ENCODE data around the gene COX10. TPM values are rescaled to one million over a fixed set of nuclear protein-coding genes. Genes with fewer than 3 reads are reported as not detected.
"Not testable (repeated sequence)": the region's sequence is repeated elsewhere in the genome, so short reads cannot be mapped to it uniquely, and the experiment has no call there.

The COX10 gene
- total and polyA plus RNA-seq, 2 donors, result 13.4 to 14.7 TPM

DNA sequence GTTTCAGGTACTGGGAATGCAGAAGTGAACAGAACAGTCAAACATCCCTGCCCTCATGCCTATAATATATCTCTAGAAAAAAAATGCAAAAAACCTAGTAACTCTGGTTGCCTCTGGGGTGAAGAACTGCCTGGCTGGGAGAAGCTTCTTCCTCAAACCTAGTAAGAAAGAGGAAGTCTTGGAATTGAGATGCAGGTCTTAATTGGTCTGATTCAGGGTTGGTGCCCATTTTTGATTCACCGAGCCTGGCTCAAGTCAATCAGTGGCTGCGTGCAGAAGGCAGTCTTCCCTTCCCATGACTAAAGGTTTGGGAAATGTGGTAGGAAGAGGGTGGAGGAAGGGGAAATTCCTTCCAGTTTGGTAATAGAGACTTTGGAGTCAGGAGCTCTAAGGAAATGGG, 145.0 kb downstream of the COX10 start:
- Histone ChIP-seq H3K4me3 (ENCODE audit: low read depth, low read length) (no peak overlapping the region), H3K4me1 (ENCODE audit: insufficient read depth) (no peaks in the 10 kb centered on the region), H3K27ac (ENCODE audit: low read depth) (no peak overlapping the region), H3K36me3 (ENCODE audit: insufficient read depth) (no peaks in the 10 kb centered on the region)
- WGBS, result 98% methylated on average over 2 of the region's 2 CpGs
- no peak for DNase-seq (ENCODE audit: extremely low spot score)

DNA sequence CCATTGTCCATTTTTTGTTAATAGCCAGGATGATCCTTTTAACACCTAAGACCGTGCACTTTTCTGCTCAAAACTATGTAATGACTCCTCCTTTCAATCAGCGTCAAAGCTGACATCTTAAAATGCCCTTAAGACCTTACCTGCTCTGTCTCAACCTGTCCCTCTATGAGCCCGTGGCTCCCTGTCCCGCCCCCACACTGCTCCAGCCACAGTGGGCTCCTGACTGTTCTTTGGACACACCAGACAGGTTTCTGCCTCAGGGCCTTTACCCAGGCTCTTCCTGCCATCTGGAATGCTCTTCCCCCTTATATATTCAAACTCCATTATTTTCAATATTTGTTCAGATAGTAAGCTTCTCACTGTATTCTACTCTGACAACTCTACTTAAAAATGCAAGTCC, 153.3 kb downstream of the COX10 start:
- no peak for DNase-seq (ENCODE audit: extremely low spot score)
- Histone ChIP-seq H3K36me3 (ENCODE audit: insufficient read depth) (no peaks in the 10 kb centered on the region), H3K4me1 (ENCODE audit: insufficient read depth) (no peaks in the 10 kb centered on the region), H3K27ac (ENCODE audit: low read depth) (no peak overlapping the region), H3K4me3 (ENCODE audit: low read depth, low read length) (no peak overlapping the region)
- WGBS, result 91% methylated on average over 4 of the region's 4 CpGs

DNA sequence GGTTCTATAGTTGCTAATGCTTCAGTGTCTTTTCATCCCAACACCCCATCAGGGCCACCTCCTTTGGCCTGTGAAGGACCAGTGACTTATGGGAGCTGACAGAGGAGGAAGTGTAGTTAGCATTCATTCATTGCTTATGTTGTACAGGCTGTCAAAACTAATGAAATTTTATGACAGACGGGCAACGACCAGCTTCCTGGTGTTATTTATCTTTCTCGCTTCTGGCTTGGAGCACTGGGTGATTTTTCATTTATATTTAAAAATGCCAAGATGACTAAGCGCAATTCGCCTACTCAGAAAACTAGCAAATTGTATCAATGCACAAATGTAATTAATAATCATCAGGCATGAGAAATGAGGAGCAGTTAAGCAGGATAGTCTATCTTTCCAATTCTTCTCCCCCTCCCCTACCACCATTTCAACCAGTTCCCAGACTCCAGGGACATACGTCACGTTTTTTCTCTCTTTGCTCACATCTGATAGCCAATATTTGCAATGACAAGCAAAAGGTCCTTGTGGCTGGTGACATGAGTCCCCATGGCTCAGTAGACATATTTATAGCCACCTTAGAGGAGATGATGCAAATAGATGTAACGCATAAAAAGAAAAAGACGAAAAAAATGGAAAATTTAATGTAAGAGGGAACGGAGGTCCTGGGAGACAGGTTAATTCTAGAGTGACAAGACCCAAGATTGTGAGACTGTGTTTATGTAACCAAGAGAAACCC, 156.1 kb downstream of the COX10 start:
- Histone ChIP-seq H3K4me3 (ENCODE audit: low read depth, low read length) (no peak overlapping the region), H3K27ac (ENCODE audit: low read depth) (no peak overlapping the region), H3K36me3 (ENCODE audit: insufficient read depth) (no peaks in the 10 kb centered on the region), H3K4me1 (ENCODE audit: insufficient read depth) (no peaks in the 10 kb centered on the region)
- 78% methylated on average over 10 of the region's 10 CpGs for WGBS
- DNase-seq (ENCODE audit: extremely low spot score), result no peak

DNA sequence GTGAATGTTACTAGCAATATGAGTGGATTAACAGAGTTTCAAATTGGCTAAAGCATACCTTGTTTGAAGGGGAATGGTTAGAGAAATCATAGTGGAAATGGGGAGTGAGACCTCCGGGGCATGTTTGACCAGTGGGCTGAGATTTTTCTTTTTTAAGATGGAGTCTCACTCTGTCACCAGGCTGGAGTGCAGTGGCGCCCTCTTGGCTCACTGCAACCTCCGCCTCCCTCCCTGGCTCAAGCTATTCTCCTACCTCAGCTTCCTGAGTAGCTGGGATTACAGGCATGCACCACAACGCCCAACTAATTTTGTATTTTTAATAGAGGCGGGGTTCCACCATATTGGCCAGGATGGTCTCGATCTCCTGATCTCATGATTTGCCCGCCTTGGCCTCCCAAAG, 157.7 kb downstream of the COX10 start:
- Histone ChIP-seq H3K27ac (ENCODE audit: low read depth) (no peak overlapping the region), H3K36me3 (ENCODE audit: insufficient read depth) (no peaks in the 10 kb centered on the region), H3K4me3 (ENCODE audit: low read depth, low read length) (no peak overlapping the region), H3K4me1 (ENCODE audit: insufficient read depth) (no peaks in the 10 kb centered on the region)
- WGBS, result 93% methylated on average over 7 of the region's 7 CpGs
- no peak for DNase-seq (ENCODE audit: extremely low spot score)

DNA sequence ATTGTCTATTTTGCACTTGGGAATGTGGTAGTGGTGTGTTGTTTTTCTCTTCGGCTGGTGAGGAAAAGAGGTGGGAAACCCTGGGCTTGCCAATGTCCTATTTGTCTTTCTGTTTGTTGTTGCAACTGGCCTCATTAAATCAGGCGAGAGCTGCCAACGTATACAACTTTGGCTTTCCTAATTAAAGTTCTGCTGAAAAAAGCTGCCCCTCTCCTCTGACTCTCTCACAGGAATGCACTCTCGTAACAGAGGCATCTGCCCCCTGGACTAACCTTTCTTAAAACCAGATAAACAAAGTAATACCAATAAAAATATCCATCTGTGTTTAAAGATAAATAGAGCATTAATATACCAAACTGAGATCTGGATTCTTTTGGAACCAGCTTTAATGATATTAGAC, 159.6 kb downstream of the COX10 start:
- Histone ChIP-seq H3K4me3 (ENCODE audit: low read depth, low read length) (no peak overlapping the region), H3K36me3 (ENCODE audit: insufficient read depth) (no peaks in the 10 kb centered on the region), H3K4me1 (ENCODE audit: insufficient read depth) (no peaks in the 10 kb centered on the region), H3K27ac (ENCODE audit: low read depth) (no peak overlapping the region)
- no peak for DNase-seq (ENCODE audit: extremely low spot score)
- 23% methylated on average over 4 of the region's 4 CpGs for WGBS

DNA sequence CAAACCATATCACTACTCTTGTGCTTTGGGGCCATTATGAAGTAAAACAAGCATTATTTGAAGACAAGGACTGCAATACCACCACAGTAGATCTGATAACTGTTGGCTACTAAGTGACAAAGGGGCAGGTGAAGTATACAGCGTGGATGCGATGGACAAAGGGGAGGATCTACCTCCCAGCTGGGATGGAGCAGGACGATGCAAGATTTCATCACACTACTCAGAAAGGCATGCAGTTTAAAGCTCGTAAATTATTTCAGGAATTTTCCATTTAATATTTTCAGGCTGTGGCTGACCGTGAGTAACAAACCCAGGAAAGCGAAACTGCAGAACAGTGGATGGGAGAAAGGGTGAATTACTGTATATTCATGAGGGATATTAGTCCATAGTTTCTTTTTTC, 161.9 kb downstream of the COX10 start:
- not testable (repeated sequence) for H3K36me3 ChIP-seq (ENCODE audit: insufficient read depth); H3K4me3 ChIP-seq (ENCODE audit: low read depth, low read length); H3K4me1 ChIP-seq (ENCODE audit: insufficient read depth); DNase-seq (ENCODE audit: extremely low spot score); H3K27ac ChIP-seq (ENCODE audit: low read depth)
- 38% methylated on average over 4 of the region's 6 CpGs for WGBS

DNA sequence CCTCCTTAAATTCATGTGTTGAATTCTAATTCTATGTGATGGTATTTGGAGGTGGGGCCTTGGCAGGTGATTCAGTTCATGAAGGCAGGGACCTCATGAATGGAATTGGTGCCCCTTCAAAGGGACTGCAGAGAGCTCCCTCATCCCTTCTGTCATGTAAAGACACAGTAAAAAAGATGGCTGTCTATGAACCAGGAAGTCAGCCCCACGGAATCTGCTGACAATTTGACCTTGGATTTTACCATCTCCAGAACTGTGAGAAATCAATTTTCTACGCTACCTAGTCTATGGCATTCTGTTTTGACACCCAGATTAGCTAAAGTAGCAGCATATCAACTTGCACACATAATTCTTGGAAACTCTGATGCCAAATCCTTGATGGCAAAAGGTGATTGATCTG, 165.7 kb downstream of the COX10 start:
- not testable (repeated sequence) for H3K4me3 ChIP-seq (ENCODE audit: low read depth, low read length); DNase-seq (ENCODE audit: extremely low spot score); H3K4me1 ChIP-seq (ENCODE audit: insufficient read depth); H3K36me3 ChIP-seq (ENCODE audit: insufficient read depth); H3K27ac ChIP-seq (ENCODE audit: low read depth)
- WGBS, result 95% methylated on average over 2 of the region's 2 CpGs

DNA sequence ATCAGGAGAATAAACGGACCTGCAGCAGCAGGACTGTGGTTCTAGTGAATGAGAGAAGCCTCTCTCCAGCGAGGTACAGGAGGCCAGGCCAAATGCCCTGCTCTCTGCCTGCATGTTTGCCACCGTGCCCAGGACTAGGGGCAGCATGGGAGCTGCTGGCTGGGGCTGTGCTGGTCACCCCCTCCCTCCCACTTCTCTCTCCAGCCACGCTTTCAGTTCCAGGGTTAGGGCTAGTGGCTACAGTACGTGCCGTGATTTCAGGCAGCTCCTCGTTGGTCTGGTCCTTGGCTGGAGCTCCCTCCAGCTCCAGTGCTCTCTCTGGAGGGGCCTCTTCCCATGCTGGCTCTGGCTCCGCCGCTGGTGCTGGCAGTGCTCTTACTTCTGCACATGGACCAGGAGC, 166.7 kb downstream of the COX10 start:
- H3K4me1 ChIP-seq (ENCODE audit: insufficient read depth); H3K36me3 ChIP-seq (ENCODE audit: insufficient read depth); H3K27ac ChIP-seq (ENCODE audit: low read depth); DNase-seq (ENCODE audit: extremely low spot score); H3K4me3 ChIP-seq (ENCODE audit: low read depth, low read length): not testable (repeated sequence)
- 86% methylated on average over 7 of the region's 9 CpGs for WGBS

DNA sequence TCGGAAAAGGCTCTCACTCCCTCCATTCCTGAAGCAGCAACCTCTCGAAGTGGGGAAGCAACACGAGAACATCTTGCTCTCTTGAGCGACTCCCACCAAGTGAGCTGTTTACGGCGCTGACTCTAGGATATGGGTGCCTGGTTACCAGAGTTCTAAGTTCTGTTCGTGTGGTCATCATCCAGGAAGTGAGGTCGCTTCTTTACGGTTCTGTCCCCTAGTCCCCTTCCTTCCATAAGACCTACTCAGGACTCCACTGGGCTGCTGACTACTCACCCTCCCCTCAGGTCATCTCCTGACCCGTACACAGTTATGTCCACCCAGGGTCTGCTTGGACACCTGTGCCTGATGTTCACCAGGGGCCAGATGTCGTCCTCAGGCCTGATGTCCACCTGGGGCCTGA, 167.5 kb downstream of the COX10 start, which contains the start of gene CDRT15:
CDRT15 (minus strand) TSS at position 101 of the 400 bp plus-strand sequence; CDS start at position 72, 29 bp downstream.
- not testable (repeated sequence) for H3K36me3 ChIP-seq (ENCODE audit: insufficient read depth); H3K4me1 ChIP-seq (ENCODE audit: insufficient read depth); H3K4me3 ChIP-seq (ENCODE audit: low read depth, low read length); DNase-seq (ENCODE audit: extremely low spot score); H3K27ac ChIP-seq (ENCODE audit: low read depth)
- WGBS, result 92% methylated on average over 11 of the region's 11 CpGs

DNA sequence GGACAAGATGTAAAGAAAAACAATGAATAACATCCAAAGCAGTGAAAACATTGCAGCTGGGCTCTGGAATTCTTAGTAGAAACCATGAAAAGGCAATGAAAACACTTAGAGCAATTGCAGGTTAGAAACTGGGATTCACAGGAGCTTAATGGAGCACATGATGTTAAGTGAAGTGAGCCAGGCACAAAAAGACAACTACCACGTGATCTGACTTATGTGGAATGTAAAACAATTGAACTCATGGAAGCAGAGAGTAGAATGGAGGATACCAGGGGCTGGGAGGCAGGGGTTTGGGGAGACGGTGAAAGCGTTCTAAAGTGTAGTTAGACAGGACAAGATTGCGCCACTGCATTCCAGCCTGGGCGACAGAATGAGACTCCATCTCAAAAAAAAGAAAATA, 170.0 kb downstream of the COX10 start:
- DNase-seq (ENCODE audit: extremely low spot score); H3K4me3 ChIP-seq (ENCODE audit: low read depth, low read length); H3K4me1 ChIP-seq (ENCODE audit: insufficient read depth); H3K36me3 ChIP-seq (ENCODE audit: insufficient read depth); H3K27ac ChIP-seq (ENCODE audit: low read depth): not testable (repeated sequence)
- WGBS, result 92% methylated on average over 3 of the region's 5 CpGs

DNA sequence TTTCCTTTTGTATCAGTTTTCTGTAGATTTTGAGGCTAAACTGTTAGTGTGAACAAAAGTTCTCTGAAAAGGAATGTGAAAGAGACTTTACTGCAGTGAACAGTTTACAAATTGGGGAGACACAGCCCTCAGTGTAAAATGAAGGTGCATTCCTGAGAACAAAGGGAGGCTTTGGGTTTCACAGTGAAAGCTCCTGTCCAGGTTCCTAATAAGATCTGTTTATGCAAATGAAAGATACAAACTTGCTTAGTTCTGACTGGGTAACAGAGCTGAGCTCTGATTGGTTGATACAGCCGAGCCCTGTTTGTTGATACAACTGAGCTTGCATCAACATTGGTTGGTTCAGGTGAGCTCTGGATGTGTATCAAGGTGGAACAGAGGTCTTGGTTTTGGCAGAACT, 175.7 kb downstream of the COX10 start:
- DNase-seq (ENCODE audit: extremely low spot score), result no peak
- Histone ChIP-seq H3K4me1 (ENCODE audit: insufficient read depth) (no peaks in the 10 kb centered on the region), H3K36me3 (ENCODE audit: insufficient read depth) (no peaks in the 10 kb centered on the region), H3K4me3 (ENCODE audit: low read depth, low read length) (no peak overlapping the region), H3K27ac (ENCODE audit: low read depth) (no peak overlapping the region)
- 73% methylated on average over 1 of the region's 1 CpG for WGBS

DNA sequence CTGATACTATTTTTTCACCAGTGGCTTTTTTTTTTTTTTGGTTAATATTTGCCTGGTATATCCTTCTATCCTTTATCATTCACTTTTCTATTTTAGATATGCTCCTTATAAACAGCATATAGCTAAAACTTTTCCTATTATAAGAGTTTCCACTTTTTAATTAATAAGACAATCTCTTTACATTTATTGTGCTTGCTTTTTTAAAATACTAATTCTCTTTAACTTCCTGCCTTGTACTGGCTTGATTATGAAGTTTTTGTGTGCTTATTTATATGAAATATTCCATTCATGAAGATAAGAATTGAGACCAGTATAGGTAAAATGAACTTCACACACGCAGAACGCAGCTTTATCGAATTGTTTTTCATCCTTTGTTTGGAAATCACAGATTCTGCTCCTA, 176.3 kb downstream of the COX10 start:
- Histone ChIP-seq H3K4me1 (ENCODE audit: insufficient read depth) (no peaks in the 10 kb centered on the region), H3K4me3 (ENCODE audit: low read depth, low read length) (no peak overlapping the region), H3K27ac (ENCODE audit: low read depth) (no peak overlapping the region), H3K36me3 (ENCODE audit: insufficient read depth) (no peaks in the 10 kb centered on the region)
- DNase-seq (ENCODE audit: extremely low spot score), result no peak
- 83% methylated on average over 3 of the region's 3 CpGs for WGBS
